GM19468 (cell line): ENCODE results near the gene AIF1L.
"Not testable (repeated sequence)": the region's sequence is repeated elsewhere in the genome, so short reads cannot be mapped to it uniquely, and the experiment has no call there.

ENCODE experiments used
- ATAC-seq: cut with Tn5 transposase; IDR thresholded peaks from one replicate; pipeline ENCODE4 v1.9.1; 2021; ENCODE audit warnings: mild to moderate bottlenecking, moderate library complexity, moderate number of reproducible peaks; ENCODE audit not compliant: unreplicated experiment; ENCODE audit errors: extremely low read depth

Gene AIF1L

GRCh38 chr9:131153595-131153994, 57.3 kb downstream of the AIF1L start:
- no peak for ATAC-seq

GRCh38 chr9:131158673-131159072, 62.3 kb downstream of the AIF1L start:
- not testable (repeated sequence) for ATAC-seq

- no peak for ATAC-seq
These were observed 64.2 kb downstream of the AIF1L start for GRCh38 chr9:131160416-131161112.

GRCh38 chr9:131161585-131161984, 65.3 kb downstream of the AIF1L start:
- ATAC-seq: no peak

GRCh38 chr9:131162886-131163285, 66.6 kb downstream of the AIF1L start:
- ATAC-seq: no peak

- ATAC-seq: no peak
These were observed 69.2 kb downstream of the AIF1L start for GRCh38 chr9:131165523-131165922.

- ATAC-seq: no peak
These were observed 70.9 kb downstream of the AIF1L start for GRCh38 chr9:131167146-131167692.

- no peak for ATAC-seq
These were observed 71.6 kb downstream of the AIF1L start for GRCh38 chr9:131167936-131168335.

GRCh38 chr9:131169563-131170240, 73.4 kb downstream of the AIF1L start:
- no peak for ATAC-seq
